NCI-H146 treated with DMSO at 0.1 percent for 48 hours (cell line): Measurements from ENCODE around the gene KCND1.

Experiments used
- DNase-seq: peaks from one replicate; lab custom pipeline; 2025; ENCODE audit not compliant: unreplicated experiment; lab: John Stamatoyannopoulos, UW

Gene KCND1

DNA sequence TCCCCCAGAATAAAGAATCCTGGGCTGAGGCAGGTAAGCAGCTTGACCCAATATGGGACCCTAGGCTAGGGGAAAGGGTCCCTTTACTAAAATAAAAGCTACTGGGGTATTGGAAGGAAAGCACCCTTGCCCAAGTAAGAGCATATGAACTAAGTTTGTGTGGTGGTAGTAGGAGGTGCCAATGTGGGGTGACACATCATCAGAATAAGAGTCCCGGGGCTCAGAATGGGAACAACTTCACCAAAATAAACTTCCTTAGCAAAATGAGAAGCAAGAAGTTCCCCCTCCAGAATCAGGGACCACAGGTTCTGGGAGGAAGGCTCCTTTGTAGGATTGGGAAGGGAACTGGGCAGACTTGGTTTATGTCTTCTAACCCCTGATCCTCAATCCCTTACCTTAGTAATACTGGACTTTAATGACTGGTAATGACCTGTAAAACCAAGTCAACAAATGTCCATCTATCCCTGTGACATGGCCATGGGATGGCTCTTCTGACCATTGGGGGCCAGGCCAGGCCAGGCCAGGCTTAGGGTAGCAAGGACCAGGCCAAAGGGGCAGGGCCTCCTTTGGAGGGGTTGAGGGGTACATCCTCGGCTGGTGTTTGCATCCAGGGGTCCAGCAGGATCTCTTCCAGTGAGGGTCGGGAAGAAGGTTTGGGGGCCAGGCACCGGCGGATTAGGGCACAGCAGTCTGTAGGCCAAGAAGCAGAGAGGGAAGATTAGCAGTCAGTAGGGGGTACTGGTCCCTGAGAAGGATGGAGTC is 57.9 kb downstream of the KCND1 start:
- DNase-seq, result no peak

DNA sequence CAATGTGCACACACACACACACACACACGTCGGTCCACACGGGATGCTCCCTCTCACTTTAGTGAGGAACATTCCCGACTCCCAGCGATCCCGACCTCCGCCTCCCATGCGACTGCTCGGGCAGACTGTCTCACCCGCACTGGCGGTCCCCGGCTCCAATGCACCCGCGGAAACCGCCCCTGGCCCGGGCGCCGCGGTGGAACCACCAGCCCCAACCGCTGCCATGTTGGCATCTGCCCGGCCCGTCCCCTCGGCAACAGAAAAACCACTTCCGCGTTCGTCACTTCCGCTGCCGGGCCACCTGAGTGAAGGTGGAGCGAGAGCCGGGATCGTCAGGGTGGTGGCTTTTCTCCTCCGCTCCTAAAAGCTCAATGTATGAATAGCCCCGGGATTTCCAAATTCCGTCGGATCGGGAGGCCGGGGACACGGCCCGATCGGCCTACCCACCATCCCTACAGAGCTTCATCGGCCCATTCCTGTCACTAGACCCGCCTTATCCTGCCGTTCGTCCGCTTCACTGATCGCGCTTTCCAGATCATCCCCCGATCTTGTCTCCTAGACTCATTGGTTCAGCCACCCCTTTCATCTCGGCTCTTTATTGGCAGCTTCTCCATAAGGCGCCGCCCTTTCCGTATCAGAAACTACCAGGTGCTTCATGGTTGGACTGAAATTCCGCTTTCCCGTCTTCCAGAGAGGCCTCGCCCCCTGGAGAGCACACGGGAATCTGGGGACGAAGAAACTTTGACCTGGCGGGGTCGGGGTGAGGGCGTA is 60.0 kb downstream of the KCND1 start, which contains the start of gene SLC35A2:
SLC35A2 (minus strand) TSS at position 235 of the 771 bp plus-strand sequence; CDS start at position 225, 10 bp downstream.
- DNase-seq, result peak; percentile 77
